B cell (primary cell): ENCODE results near the gene LARGE1. TPM values are rescaled to one million over a fixed set of nuclear protein-coding genes. Genes with fewer than 3 reads are reported as not detected.

Source experiments
- ATAC-seq: fragments of 200-7000 bp; cut with Tn5 transposase; one replicate; pipeline ENCODE4 v1.10.0; 2021; ENCODE audit warnings: low read depth, mild to moderate bottlenecking, moderate number of reproducible peaks, moderate library complexity
- CTCF ChIA-PET: fragments of 350-600 bp; sonication (Branson Sonifier 250); formaldehyde crosslinking; loops from one replicate; lab custom pipeline; 2021; ENCODE audit warnings: antibody characterized with exemption, inconsistent platforms; lab: Charles Lee
- POLR2A ChIA-PET: fragments of 350-600 bp; sonication (Branson Sonifier 250); formaldehyde crosslinking; loops from one replicate; lab custom pipeline; 2021; ENCODE audit warnings: antibody characterized with exemption; lab: Charles Lee
- DNase-seq: peaks from one replicate; pipeline ENCODE4 v3.0.0; 2013
- H2AFZ ChIP-seq: 2 replicates; pipeline ENCODE4 v1.6.1; 2012; ENCODE audit warnings: mild to moderate bottlenecking, low read depth, low read length; ENCODE audit not compliant: insufficient read depth, poor library complexity, severe bottlenecking
- H3K27ac ChIP-seq, 2 donors: 1 replicate in 1 of 2; 2 replicates in 1 of 2; pipeline ENCODE4 v1.5.1; 2012 to 2013; ENCODE audit warnings: low read length in 2 of 2, mild to moderate bottlenecking in 2 of 2, moderate library complexity in 1 of 2
- H3K27me3 ChIP-seq, 4 experiments: fragments of 200-600 bp in 1 of 4; sonication (generic) in 1 of 4; replicated peaks in 1 of 4; 1 replicate in 2 of 4; 2 replicates in 2 of 4; pipeline versions ENCODE4 v1.6.1 to v1.7.0; 2013 to 2016; ENCODE audit warnings: low read length in 3 of 4, mild to moderate bottlenecking in 2 of 4, mixed read lengths in 1 of 4, moderate library complexity in 1 of 4; ENCODE audit not compliant: insufficient read depth in 4 of 4, control insufficient read depth in 3 of 4; ENCODE audit errors: control extremely low read depth in 1 of 4
- H3K36me3 ChIP-seq, 2 experiments: replicated peaks in 1 of 2; 1 replicate in 1 of 2; 2 replicates in 1 of 2; pipeline versions ENCODE4 v1.6.1 to v1.7.1; 2013; ENCODE audit warnings: low read length in 1 of 2; ENCODE audit not compliant: insufficient read depth in 2 of 2, control insufficient read depth in 1 of 2; ENCODE audit errors: control extremely low read depth in 1 of 2, extremely low read depth in 1 of 2
- H3K4me1 ChIP-seq, 2 donors: fragments of 200-600 bp in 1 of 2; sonication (generic) in 1 of 2; 1 replicate in 1 of 2; 2 replicates in 1 of 2; pipeline versions ENCODE4 v1.5.1 to v1.6.1; 2013 to 2017; ENCODE audit warnings: low read length in 2 of 2; ENCODE audit not compliant: control insufficient read depth in 2 of 2, insufficient read depth in 2 of 2
- H3K4me2 ChIP-seq: replicated peaks from 2 replicates; pipeline ENCODE3; 2012; ENCODE audit warnings: mild to moderate bottlenecking, low read depth, low read length; ENCODE audit not compliant: poor library complexity, severe bottlenecking
- H3K4me3 ChIP-seq, 5 experiments: fragments of 200-600 bp in 1 of 5; sonication (generic) in 1 of 5; 1 replicate in 3 of 5; 2 replicates in 2 of 5; pipeline versions ENCODE4 v1.5.1 to v1.7.0; 2011 to 2016; ENCODE audit warnings: low read length in 4 of 5, mild to moderate bottlenecking in 4 of 5, low read depth in 2 of 5, control low read depth in 1 of 5, moderate library complexity in 1 of 5; ENCODE audit not compliant: insufficient read depth in 1 of 5; ENCODE audit errors: control extremely low read depth in 1 of 5, extremely low read depth in 1 of 5
- H3K79me2 ChIP-seq: fragments of 200-600 bp; sonication (generic); one replicate; pipeline ENCODE4 v1.6.0; 2016; ENCODE audit warnings: low read length; ENCODE audit not compliant: control insufficient read depth, insufficient read depth
- H3K9ac ChIP-seq: fragments of 200-600 bp; sonication (generic); 2 replicates; pipeline ENCODE4 v1.6.1; 2017; ENCODE audit warnings: mild to moderate bottlenecking, low read length, moderate library complexity
- H3K9me3 ChIP-seq, 3 donors: one replicate each; pipeline versions ENCODE4 v1.6.1 to v1.7.1; 2013; ENCODE audit warnings: low read length in 2 of 3; ENCODE audit not compliant: control insufficient read depth in 2 of 3, insufficient read depth in 1 of 3; ENCODE audit errors: control extremely low read depth in 1 of 3
- H4K20me1 ChIP-seq: 2 replicates; pipeline ENCODE4 v1.6.0; 2012; ENCODE audit warnings: mild to moderate bottlenecking, low read length; ENCODE audit not compliant: insufficient read depth, control insufficient read depth, poor library complexity, severe bottlenecking
- H3K27ac Mint-ChIP-seq: one replicate; pipeline ENCODE4 v1.8.0; 2021; ENCODE audit warnings: mixed read lengths
- H3K27me3 Mint-ChIP-seq: one replicate; pipeline ENCODE4 v1.8.0; 2021; ENCODE audit warnings: mixed read lengths
- H3K4me1 Mint-ChIP-seq: one replicate; pipeline ENCODE4 v1.8.0; 2021; ENCODE audit warnings: mixed read lengths
- H3K4me3 Mint-ChIP-seq: one replicate; pipeline ENCODE4 v1.8.0; 2021; ENCODE audit warnings: mixed read lengths
- H3K9me3 Mint-ChIP-seq: one replicate; pipeline ENCODE4 v1.8.0; 2022; ENCODE audit warnings: mixed read lengths; ENCODE audit not compliant: insufficient read depth
- EZH2 ChIP-seq: IDR thresholded peaks from 2 replicates; pipeline ENCODE4 v1.6.1; 2012; ENCODE audit warnings: borderline replicate concordance, low read depth, mild to moderate bottlenecking, moderate library complexity, low read length; ENCODE audit not compliant: insufficient read depth, poor library complexity, severe bottlenecking
- WGBS: methylation state at CpG from one replicate; pipeline ENCODE4 v1.1.5; 2013; ENCODE audit warnings: missing lambda C conversion rate; ENCODE audit not compliant: insufficient coverage; 5-methylcytosine and 5-hydroxymethylcytosine counted together
- intact Hi-C: fragments of 100-400 bp; cut with micrococcal nuclease; formaldehyde crosslinking; loops from one replicate; pipeline ENCODE4 v1.10.0; 2022
- polyA plus RNA-seq: library from polyadenylated mRNA; depleted of rRNA; stranded (reverse); fragments of >200 nt; gene quantifications from 2 replicates; pipeline ENCODE4 v1.2.3, GENCODE V29; 2012
- total RNA-seq, 2 donors: library from RNA; stranded (reverse); fragments of 120-200 nt in 1 of 2; gene quantifications; 1 replicate in 1 of 2; 2 replicates in 1 of 2; pipeline versions ENCODE4 v1.2.3 to v1.2.4, GENCODE V29; 2013 to 2022
- TF ChIP-seq, protein P1 (sequence below): fragments of 200-600 bp; IDR thresholded peaks from one replicate; pipeline ENCODE4 v1.8.0; 2022; ENCODE audit warnings: antibody characterized with exemption, mild to moderate bottlenecking

Gene LARGE1
- total and polyA plus RNA-seq, 2 donors (not counting 1 experiment from before 2014, with no cell fraction given): 20.7 to 82.0 TPM

DNA sequence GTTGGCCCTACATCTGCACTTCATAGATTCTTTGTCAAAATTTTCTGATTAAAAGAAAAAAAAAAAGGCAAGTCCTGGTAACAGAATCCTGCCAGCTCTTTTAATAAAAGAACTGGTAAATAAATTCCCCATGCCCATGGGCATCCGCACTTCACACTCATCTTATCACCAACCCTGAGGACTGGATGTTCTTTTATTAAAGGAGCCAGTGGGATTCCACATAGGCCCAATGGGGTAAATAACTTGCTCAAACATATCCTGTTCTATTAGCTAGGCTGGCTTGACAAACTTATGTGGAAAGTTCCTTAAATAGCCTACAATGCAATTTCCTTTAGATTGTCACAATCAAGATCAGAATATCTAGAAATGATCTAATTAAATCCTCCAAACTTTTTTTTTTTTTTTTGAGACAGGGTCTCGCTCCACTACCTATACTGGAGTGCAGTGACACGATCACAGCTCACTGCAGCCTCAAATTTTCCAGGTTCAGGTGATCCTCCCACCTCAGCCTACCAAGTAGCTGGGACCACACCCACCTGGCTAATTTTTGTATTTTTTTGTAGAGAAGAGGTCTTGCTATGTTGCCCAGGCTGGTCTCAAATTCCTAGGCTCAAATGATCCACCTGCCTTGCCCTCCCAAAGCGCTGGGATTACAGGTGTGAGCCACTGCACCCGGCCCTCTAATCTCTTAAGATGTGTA, 380.9 kb downstream of the LARGE1 start:
- Histone ChIP-seq H2AFZ (no peak overlapping the region), H3K27ac (no peak overlapping the region), H4K20me1 (no peaks in the 10 kb centered on the region), H3K4me1 (peaks cover 10 to 14% of the 10 kb centered on the region in 2 donors), H3K4me3 (no peak overlapping the region), H3K9ac (no peak overlapping the region), H3K79me2 (no peaks in the 10 kb centered on the region), H3K9me3 (no peaks in the 10 kb centered on the region), H3K4me2 (no peak overlapping the region), H3K27me3 (no peaks in the 10 kb centered on the region), H3K36me3 (no peaks in the 10 kb centered on the region)
- WGBS: 100% methylated on average over 2 of the region's 5 CpGs
- Mint-ChIP-seq H3K27me3 (no peaks in the 10 kb centered on the region), H3K4me3 (no peak overlapping the region), H3K27ac (no peak overlapping the region), H3K4me1 (peaks cover 21% of the 10 kb centered on the region), H3K9me3 (no peaks in the 10 kb centered on the region)
- TF ChIP-seq, protein P1, sequence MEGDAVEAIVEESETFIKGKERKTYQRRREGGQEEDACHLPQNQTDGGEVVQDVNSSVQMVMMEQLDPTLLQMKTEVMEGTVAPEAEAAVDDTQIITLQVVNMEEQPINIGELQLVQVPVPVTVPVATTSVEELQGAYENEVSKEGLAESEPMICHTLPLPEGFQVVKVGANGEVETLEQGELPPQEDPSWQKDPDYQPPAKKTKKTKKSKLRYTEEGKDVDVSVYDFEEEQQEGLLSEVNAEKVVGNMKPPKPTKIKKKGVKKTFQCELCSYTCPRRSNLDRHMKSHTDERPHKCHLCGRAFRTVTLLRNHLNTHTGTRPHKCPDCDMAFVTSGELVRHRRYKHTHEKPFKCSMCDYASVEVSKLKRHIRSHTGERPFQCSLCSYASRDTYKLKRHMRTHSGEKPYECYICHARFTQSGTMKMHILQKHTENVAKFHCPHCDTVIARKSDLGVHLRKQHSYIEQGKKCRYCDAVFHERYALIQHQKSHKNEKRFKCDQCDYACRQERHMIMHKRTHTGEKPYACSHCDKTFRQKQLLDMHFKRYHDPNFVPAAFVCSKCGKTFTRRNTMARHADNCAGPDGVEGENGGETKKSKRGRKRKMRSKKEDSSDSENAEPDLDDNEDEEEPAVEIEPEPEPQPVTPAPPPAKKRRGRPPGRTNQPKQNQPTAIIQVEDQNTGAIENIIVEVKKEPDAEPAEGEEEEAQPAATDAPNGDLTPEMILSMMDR: no peak
- TF ChIP-seq EZH2: no peak
- POLR2A ChIA-PET: no interaction called here
- DNase-seq (no peak), ATAC-seq (no peak)
- intact Hi-C loops: no loop called here
- CTCF ChIA-PET: interaction anchor here (1.0 to 1.4 kb wide), 3 partner anchors 20 to 383 kb away, joined by 3 read pairs; no protein-coding TSS in a partner anchor

DNA sequence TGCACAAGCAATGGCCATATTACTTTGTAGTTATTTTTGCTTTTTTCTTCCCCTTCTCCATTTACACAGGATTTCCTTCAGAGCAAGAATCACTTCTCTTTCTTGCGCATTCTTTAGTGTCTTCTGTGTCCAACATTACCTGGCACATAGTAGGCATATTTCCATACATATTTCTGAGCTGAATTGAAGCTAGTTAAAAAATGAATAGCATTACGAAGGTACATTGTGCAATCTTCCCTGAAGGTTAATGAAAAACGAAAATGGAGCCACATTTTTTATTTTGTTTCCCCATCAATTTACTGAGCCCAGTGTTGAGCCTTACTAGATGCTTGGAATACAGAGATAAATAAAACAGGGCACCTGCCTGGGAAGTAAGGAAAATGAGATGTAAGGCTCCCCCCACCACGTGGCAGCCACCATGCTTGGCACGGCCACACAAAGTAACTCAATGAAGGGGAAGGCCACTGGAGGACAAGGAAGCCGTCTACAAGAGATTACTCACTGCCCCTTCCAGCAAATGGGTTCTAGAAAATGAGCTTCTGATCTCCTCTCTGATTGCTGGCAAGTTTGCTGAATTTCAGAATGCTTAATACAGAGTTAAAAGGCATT, 381.9 kb downstream of the LARGE1 start:
- Mint-ChIP-seq H3K4me3 (no peak overlapping the region), H3K27ac (no peak overlapping the region), H3K9me3 (no peaks in the 10 kb centered on the region), H3K27me3 (no peaks in the 10 kb centered on the region), H3K4me1 (peaks cover 18% of the 10 kb centered on the region)
- Histone ChIP-seq H3K9me3 (no peaks in the 10 kb centered on the region), H3K4me3 (no peak overlapping the region), H3K4me2 (no peak overlapping the region), H3K36me3 (no peaks in the 10 kb centered on the region), H3K79me2 (no peaks in the 10 kb centered on the region), H2AFZ (no peak overlapping the region), H3K9ac (no peak overlapping the region), H3K27me3 (no peaks in the 10 kb centered on the region), H4K20me1 (no peaks in the 10 kb centered on the region), H3K27ac (no peak overlapping the region), H3K4me1 (peaks cover 10 to 14% of the 10 kb centered on the region in 2 donors)
- ChIA-PET CTCF (no interaction called here), POLR2A (no interaction called here)
- ATAC-seq (no peak), DNase-seq (no peak)
- TF ChIP-seq, protein P1: no peak
- TF ChIP-seq EZH2: no peak
- intact Hi-C loops: no loop called here
- WGBS: no CpG with 5 or more reads among the region's 6 CpGs
